T-helper 2 cell treated with Interferon-gamma antibody and Interleukin-4, amounts not matched to agents 5 μg/mL and 100 μg/mL, for 36 hours (primary cell): ENCODE measurements around the gene PCSK5.

Experiments used
- DNase-seq: peaks from one replicate; pipeline ENCODE4 v3.0.0; 2021; ENCODE audit warnings: low spot score
- H3K27ac Mint-ChIP-seq: one replicate; pipeline ENCODE4 v1.8.0; 2021; ENCODE audit warnings: mild to moderate bottlenecking, mixed read lengths
- H3K27me3 Mint-ChIP-seq: one replicate; pipeline ENCODE4 v1.8.0; 2021; ENCODE audit warnings: low read depth, mixed read lengths
- H3K36me3 Mint-ChIP-seq: one replicate; pipeline ENCODE4 v1.8.0; 2021; ENCODE audit warnings: low read depth, mixed read lengths
- H3K4me1 Mint-ChIP-seq: one replicate; pipeline ENCODE4 v1.8.0; 2021; ENCODE audit warnings: low read depth, mixed read lengths
- H3K4me3 Mint-ChIP-seq: one replicate; pipeline ENCODE4 v1.8.0; 2022; ENCODE audit warnings: mild to moderate bottlenecking, moderate library complexity, mixed read lengths
- H3K9me3 Mint-ChIP-seq: one replicate; pipeline ENCODE4 v1.8.0; 2021; ENCODE audit warnings: mixed read lengths

PCSK5 gene

GRCh38 chr9:76394960-76395252 lies 504.4 kb downstream of the PCSK5 start:
- H3K36me3 Mint-ChIP-seq: peaks cover 23% of the 10 kb centered on the region
- H3K4me1 Mint-ChIP-seq: peaks cover 27% of the 10 kb centered on the region
- H3K27me3 Mint-ChIP-seq: no peaks in the 10 kb centered on the region
- peak; percentile 62 for DNase-seq
- peak overlapping the region; percentile 99 for H3K4me3 Mint-ChIP-seq
- H3K27ac Mint-ChIP-seq: peak overlapping the region; percentile 99
- no peaks in the 10 kb centered on the region for H3K9me3 Mint-ChIP-seq

GRCh38 chr9:76395381-76395780 lies 504.9 kb downstream of the PCSK5 start:
- peaks cover 30% of the 10 kb centered on the region for H3K4me1 Mint-ChIP-seq
- DNase-seq: no peak
- peaks cover 23% of the 10 kb centered on the region for H3K36me3 Mint-ChIP-seq
- peak overlapping the region; percentile 99 for H3K4me3 Mint-ChIP-seq
- no peaks in the 10 kb centered on the region for H3K9me3 Mint-ChIP-seq
- peaks cover 2% of the 10 kb centered on the region for H3K27me3 Mint-ChIP-seq
- peak overlapping the region; percentile 99 for H3K27ac Mint-ChIP-seq

DNA sequence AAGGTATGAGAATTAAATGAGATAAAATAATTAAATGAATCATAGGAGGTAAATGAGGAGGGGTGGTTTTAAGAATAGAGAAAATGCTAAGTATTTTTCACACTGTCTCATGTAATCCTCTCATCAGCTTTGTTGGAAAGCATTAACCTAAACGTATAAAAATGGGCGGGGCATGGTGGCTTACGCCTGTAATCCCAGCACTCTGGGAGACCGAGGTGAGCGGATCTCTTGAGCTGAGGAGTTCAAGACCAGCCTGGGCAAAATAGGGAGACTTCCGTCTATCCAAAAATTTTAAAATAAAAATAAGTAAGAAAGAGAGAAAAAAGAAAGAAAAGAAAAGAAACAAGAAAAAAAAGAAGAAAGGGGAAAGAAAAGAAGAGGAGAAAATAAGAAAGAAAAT lies 505.7 kb downstream of the PCSK5 start:
- Mint-ChIP-seq H3K27ac (no peak overlapping the region), H3K4me1 (peaks cover 28% of the 10 kb centered on the region), H3K9me3 (no peaks in the 10 kb centered on the region), H3K36me3 (peaks cover 15% of the 10 kb centered on the region), H3K4me3 (no peak overlapping the region), H3K27me3 (peaks cover 2% of the 10 kb centered on the region)
- DNase-seq: no peak

DNA sequence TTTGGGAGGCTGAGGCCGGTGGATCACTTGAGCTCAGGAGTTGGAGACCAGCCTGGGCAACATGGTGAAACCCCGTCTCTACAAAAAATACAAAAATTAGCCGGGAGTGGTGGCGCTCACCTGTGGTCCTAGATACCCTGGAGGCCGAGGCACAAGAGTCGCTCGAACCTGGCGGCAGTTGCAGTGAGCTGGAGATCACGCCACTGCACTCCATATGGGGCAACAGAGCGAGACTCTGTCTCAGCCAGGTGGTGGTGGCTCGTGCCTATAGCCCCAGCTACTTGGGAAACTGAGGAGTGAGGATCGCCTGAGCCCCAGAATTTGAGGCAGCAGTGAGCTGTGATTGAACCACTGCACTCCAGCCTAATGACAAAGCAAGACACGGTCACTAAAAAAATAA lies 506.1 kb downstream of the PCSK5 start:
- DNase-seq: no peak
- H3K4me1 Mint-ChIP-seq: peaks cover 26% of the 10 kb centered on the region
- no peak overlapping the region for H3K27ac Mint-ChIP-seq
- no peak overlapping the region for H3K4me3 Mint-ChIP-seq
- no peaks in the 10 kb centered on the region for H3K9me3 Mint-ChIP-seq
- peaks cover 2% of the 10 kb centered on the region for H3K27me3 Mint-ChIP-seq
- H3K36me3 Mint-ChIP-seq: peaks cover 13% of the 10 kb centered on the region

DNA sequence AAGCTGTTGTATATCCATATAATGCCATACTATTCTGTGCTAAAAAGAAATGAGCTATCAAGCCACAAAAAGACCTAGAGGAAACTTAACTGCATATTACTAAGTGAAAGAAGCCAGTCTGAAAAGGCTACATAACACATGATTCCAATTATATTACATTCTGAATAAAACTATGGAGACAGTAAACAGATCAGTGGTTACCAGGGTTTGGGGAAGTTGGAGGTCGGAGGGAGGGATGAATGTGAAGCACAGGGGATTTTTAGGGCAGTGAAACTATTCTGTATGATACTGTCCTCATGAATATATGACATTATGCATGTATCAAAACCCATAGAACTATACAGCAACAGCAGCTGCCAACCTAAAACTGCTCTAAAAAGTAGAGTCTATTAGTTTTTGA lies 509.4 kb downstream of the PCSK5 start:
- Mint-ChIP-seq H3K4me1 (peaks cover 25% of the 10 kb centered on the region), H3K27ac (no peak overlapping the region), H3K4me3 (no peak overlapping the region), H3K27me3 (peaks cover 2% of the 10 kb centered on the region), H3K9me3 (no peaks in the 10 kb centered on the region), H3K36me3 (no peaks in the 10 kb centered on the region)
- DNase-seq: no peak

- DNase-seq: no peak
- no peak overlapping the region for H3K27ac Mint-ChIP-seq
- no peaks in the 10 kb centered on the region for H3K36me3 Mint-ChIP-seq
- peaks cover 2% of the 10 kb centered on the region for H3K27me3 Mint-ChIP-seq
- H3K4me3 Mint-ChIP-seq: no peak overlapping the region
- no peaks in the 10 kb centered on the region for H3K9me3 Mint-ChIP-seq
- H3K4me1 Mint-ChIP-seq: peaks cover 21% of the 10 kb centered on the region
Observed at GRCh38 chr9:76400534-76401096, 510.1 kb downstream of the PCSK5 start.

DNA sequence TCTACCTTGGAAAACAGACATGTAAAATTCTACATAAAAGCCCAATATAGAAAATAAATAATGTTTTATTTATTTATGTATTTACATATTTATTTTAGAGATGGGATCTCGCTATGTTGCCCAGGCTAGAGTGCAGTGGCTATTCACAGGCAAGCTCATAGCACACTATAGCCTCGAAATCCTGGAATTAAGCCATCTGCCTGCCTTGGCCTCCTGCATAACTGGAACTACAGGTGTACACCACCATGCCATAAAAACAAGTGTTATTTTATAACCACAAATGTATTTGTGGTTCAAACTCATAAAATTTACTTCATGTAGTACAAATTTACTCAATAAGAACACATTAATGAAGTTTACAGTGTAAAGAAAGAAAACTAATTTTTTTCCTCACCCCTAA lies 510.7 kb downstream of the PCSK5 start:
- peaks cover 2% of the 10 kb centered on the region for H3K27me3 Mint-ChIP-seq
- DNase-seq: no peak
- H3K4me3 Mint-ChIP-seq: no peak overlapping the region
- H3K27ac Mint-ChIP-seq: no peak overlapping the region
- H3K36me3 Mint-ChIP-seq: no peaks in the 10 kb centered on the region
- no peaks in the 10 kb centered on the region for H3K9me3 Mint-ChIP-seq
- peaks cover 18% of the 10 kb centered on the region for H3K4me1 Mint-ChIP-seq

DNA sequence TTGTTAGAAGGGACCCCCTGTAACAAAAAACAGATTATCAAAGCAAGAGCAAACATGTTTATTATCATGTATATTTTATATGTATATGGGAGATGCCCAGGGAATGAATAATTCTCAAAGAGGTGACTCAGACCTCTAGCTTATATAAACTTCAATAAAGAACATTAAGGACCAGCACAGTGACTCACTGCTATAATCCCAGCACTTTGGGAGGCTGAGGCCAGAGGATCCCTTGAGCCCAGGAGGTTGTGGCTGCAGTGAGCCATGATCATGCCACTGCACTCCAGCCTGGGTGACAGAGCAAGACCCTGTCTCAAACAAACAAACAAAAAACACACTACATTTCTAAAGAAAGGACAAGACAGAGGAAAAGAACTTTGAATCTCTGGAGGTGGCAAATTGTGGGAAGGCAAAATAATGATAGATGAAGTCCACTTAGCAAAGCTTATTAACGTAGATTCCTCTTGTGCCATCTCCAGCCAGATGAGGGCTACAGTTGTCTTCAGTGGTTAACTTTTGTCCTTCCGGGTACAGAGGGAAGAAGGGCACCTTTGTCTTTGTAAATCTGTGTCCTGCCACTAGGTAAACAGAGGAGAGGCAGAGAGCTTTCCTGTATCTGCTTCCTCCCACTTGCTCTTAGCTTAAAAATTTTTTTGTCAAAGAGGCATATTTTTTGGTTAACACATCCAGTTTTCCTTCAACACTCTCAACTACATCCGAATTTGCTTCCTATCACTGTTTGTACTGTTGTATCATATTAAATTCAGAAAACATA lies 511.3 kb downstream of the PCSK5 start:
- DNase-seq: no peak
- Mint-ChIP-seq H3K27ac (no peak overlapping the region), H3K36me3 (no peaks in the 10 kb centered on the region), H3K4me3 (no peak overlapping the region), H3K4me1 (peaks cover 18% of the 10 kb centered on the region), H3K27me3 (peaks cover 2% of the 10 kb centered on the region), H3K9me3 (no peaks in the 10 kb centered on the region)

GRCh38 chr9:76403352-76403751 lies 512.9 kb downstream of the PCSK5 start:
- Mint-ChIP-seq H3K36me3 (no peaks in the 10 kb centered on the region), H3K9me3 (no peaks in the 10 kb centered on the region), H3K27ac (peak overlapping the region; percentile 20), H3K4me1 (peaks cover 18% of the 10 kb centered on the region), H3K27me3 (peaks cover 5% of the 10 kb centered on the region), H3K4me3 (peak overlapping the region; percentile 62)
- DNase-seq: peak; percentile 39

GRCh38 chr9:76404401-76404800 lies 513.9 kb downstream of the PCSK5 start:
- no peaks in the 10 kb centered on the region for H3K36me3 Mint-ChIP-seq
- DNase-seq: no peak
- H3K4me1 Mint-ChIP-seq: peaks cover 18% of the 10 kb centered on the region
- no peak overlapping the region for H3K27ac Mint-ChIP-seq
- H3K4me3 Mint-ChIP-seq: no peak overlapping the region
- H3K27me3 Mint-ChIP-seq: peaks cover 5% of the 10 kb centered on the region
- no peaks in the 10 kb centered on the region for H3K9me3 Mint-ChIP-seq

GRCh38 chr9:76405340-76405739 lies 514.9 kb downstream of the PCSK5 start:
- Mint-ChIP-seq H3K4me3 (no peak overlapping the region), H3K36me3 (no peaks in the 10 kb centered on the region), H3K9me3 (no peaks in the 10 kb centered on the region), H3K27me3 (peaks cover 3% of the 10 kb centered on the region), H3K4me1 (peaks cover 16% of the 10 kb centered on the region), H3K27ac (no peak overlapping the region)
- no peak for DNase-seq

- no peaks in the 10 kb centered on the region for H3K9me3 Mint-ChIP-seq
Observed at GRCh38 chr9:76405868-76406267, 515.4 kb downstream of the PCSK5 start.

More at GRCh38 chr9:76405868-76406267, 515.4 kb downstream of the PCSK5 start:
- Mint-ChIP-seq H3K4me1 (peaks cover 13% of the 10 kb centered on the region), H3K27me3 (peaks cover 3% of the 10 kb centered on the region), H3K36me3 (no peaks in the 10 kb centered on the region), H3K4me3 (no peak overlapping the region), H3K27ac (no peak overlapping the region)
- no peak for DNase-seq
